ENCODE data around the gene RNF123. TPM values are rescaled to one million over a fixed set of nuclear protein-coding genes. Genes with fewer than 3 reads are reported as not detected.

RNF123 gene
- total RNA-seq, 1 experiment from 2014 or later, result 40.6 TPM

GRCh38 chr3:49703443-49703927 is 14.1 kb downstream of the RNF123 start:
- no peak overlapping the region for H4K8ac ChIP-seq (replicated peaks; ENCODE audit: insufficient read length, low read depth, low read length)
- Mint-ChIP-seq H3K36me3 (ENCODE audit: insufficient read depth in 1 of 3, low read depth in 3 of 3) (peaks cover 6 to 20% (median 17%) of the 10 kb centered on the region in 3 experiments), H3K27ac (peak overlapping the region in 1 of 3 experiments; percentile 25; a peak in 4 of 7 replicates), H3K27me3 (ENCODE audit: low read depth) (no peaks in the 10 kb centered on the region), H3K4me3 (no peak overlapping the region; a peak in 1 of 5 replicates), H3K4me1 (peaks cover 11 to 21% of the 10 kb centered on the region in 2 experiments), H3K9me3 (no peaks in the 10 kb centered on the region)
- no peak overlapping the region for H3K9ac ChIP-seq (ENCODE audit: extremely low read depth, insufficient read length, low read length)
- H3K4me2 ChIP-seq (ENCODE audit: insufficient read depth, insufficient read length, low read length), result no peak overlapping the region
- H3K18ac ChIP-seq (ENCODE audit: insufficient read length, low read depth, low read length), result no peak overlapping the region
- no peaks in the 10 kb centered on the region for H4K20me1 ChIP-seq (ENCODE audit: control insufficient read depth, insufficient read depth, insufficient read length)
- H3K56ac ChIP-seq (ENCODE audit: insufficient read length, low read depth, low read length), result no peak overlapping the region
- H2BK12ac ChIP-seq (ENCODE audit: insufficient read length, low read depth, low read length), result no peak overlapping the region
- H3K23ac ChIP-seq (ENCODE audit: insufficient read length, low read depth, low read length), result no peak overlapping the region
- H2BK120ac ChIP-seq (ENCODE audit: low read depth, low read length, poor library complexity, severe bottlenecking), result no peak overlapping the region
- no peak overlapping the region for H2BK15ac ChIP-seq (ENCODE audit: low read depth, low read length)
- H3K79me2 ChIP-seq (ENCODE audit: insufficient read depth, low read length), result no peaks in the 10 kb centered on the region
- no peak overlapping the region for H2AK5ac ChIP-seq (ENCODE audit: insufficient read length, low read length)
- peak; percentile 88 for TF ChIP-seq CTCF (conservative IDR thresholded peaks at IDR 0.05)
- no CpG with 5 or more reads among the region's 14 CpGs for WGBS (ENCODE audit: extremely low coverage, insufficient read length, low lambda C conversion rate)
- no peak overlapping the region for H2BK20ac ChIP-seq (ENCODE audit: low read depth, low read length, poor library complexity, severe bottlenecking)
- peak; percentile 79 for DNase-seq
- no peaks in the 10 kb centered on the region for H3K79me1 ChIP-seq (ENCODE audit: insufficient read depth, low read depth, low read length, poor library complexity, severe bottlenecking)
- H3T11ph ChIP-seq (ENCODE audit: low read length), result no peak overlapping the region
- no peaks in the 10 kb centered on the region for H3K23me2 ChIP-seq (ENCODE audit: insufficient read length, low read depth, low read length, poor library complexity, severe bottlenecking)
- no peak overlapping the region for H4K91ac ChIP-seq (ENCODE audit: insufficient read length, low read depth, low read length)
- H3K4me1 ChIP-seq (ENCODE audit: insufficient read depth, low read length), result no peaks in the 10 kb centered on the region
- no peak overlapping the region for H3K4ac ChIP-seq (ENCODE audit: low read depth, low read length)
- no peak overlapping the region for H3K14ac ChIP-seq (ENCODE audit: insufficient read depth, low read length)
- H2BK5ac ChIP-seq (ENCODE audit: insufficient read length, low read length), result no peak overlapping the region
- no peaks in the 10 kb centered on the region for H3K9me3 ChIP-seq (ENCODE audit: control insufficient read depth, low read depth, low read length)
- H4K5ac ChIP-seq (ENCODE audit: insufficient read length, low read depth, low read length), result no peak overlapping the region
- H2AFZ ChIP-seq (ENCODE audit: low read length), result no peak overlapping the region
- H3K27ac ChIP-seq (ENCODE audit: insufficient read length, low read depth, low read length), result no peak overlapping the region
- H3K27me3 ChIP-seq (ENCODE audit: insufficient read depth, low read length), result no peaks in the 10 kb centered on the region

Measured in H9 (cell line).